WI38 (cell line): ENCODE data around the gene DMRT1.

Experiments used
- H3K4me3 ChIP-seq: 2 replicates; pipeline ENCODE4 v1.5.1; 2011; ENCODE audit warnings: low read depth, mild to moderate bottlenecking, control low read depth, low read length
- CTCF ChIP-seq: IDR thresholded peaks from 2 replicates; pipeline ENCODE4 v1.5.1; 2012; ENCODE audit warnings: low read depth, mild to moderate bottlenecking, control low read depth, low read length

Gene DMRT1

GRCh38 chr9:976258-976942 lies 134.9 kb downstream of the DMRT1 start, which contains the start of gene DMRT3:
Gene DMRT3, plus strand, starts transcription at chr9:976655. Its CDS starts 347 bp downstream, at chr9:977002.
- no peak for TF ChIP-seq CTCF

GRCh38 chr9:976943-977837 lies 135.7 kb downstream of the DMRT1 start:
- no peak for TF ChIP-seq CTCF
- H3K4me3 ChIP-seq, result no peak overlapping the region

More at GRCh38 chr9:976258-976942, 134.9 kb downstream of the DMRT1 start, which contains the start of gene DMRT3:
- H3K4me3 ChIP-seq, result no peak within 1 kb of the TSS

GRCh38 chr9:977838-978830 lies 136.6 kb downstream of the DMRT1 start:
- TF ChIP-seq CTCF, result no peak
- H3K4me3 ChIP-seq, result no peak overlapping the region

- no peak overlapping the region for H3K4me3 ChIP-seq
- no peak for TF ChIP-seq CTCF
Observed at GRCh38 chr9:979983-980382, 138.5 kb downstream of the DMRT1 start.

GRCh38 chr9:980640-981039 lies 139.1 kb downstream of the DMRT1 start:
- H3K4me3 ChIP-seq, result no peak overlapping the region
- no peak for TF ChIP-seq CTCF

- no peak for TF ChIP-seq CTCF
- no peak overlapping the region for H3K4me3 ChIP-seq
Observed at GRCh38 chr9:981491-981898, 140.0 kb downstream of the DMRT1 start.
